ENCODE measurements around the gene ZBTB44. TPM values are rescaled to one million over a fixed set of nuclear protein-coding genes. Genes with fewer than 3 reads are reported as not detected.

The ZBTB44 gene
- total RNA-seq, result 10 to 100 TPM; 48.8 to 72.3 (median 60.1) TPM

DNA sequence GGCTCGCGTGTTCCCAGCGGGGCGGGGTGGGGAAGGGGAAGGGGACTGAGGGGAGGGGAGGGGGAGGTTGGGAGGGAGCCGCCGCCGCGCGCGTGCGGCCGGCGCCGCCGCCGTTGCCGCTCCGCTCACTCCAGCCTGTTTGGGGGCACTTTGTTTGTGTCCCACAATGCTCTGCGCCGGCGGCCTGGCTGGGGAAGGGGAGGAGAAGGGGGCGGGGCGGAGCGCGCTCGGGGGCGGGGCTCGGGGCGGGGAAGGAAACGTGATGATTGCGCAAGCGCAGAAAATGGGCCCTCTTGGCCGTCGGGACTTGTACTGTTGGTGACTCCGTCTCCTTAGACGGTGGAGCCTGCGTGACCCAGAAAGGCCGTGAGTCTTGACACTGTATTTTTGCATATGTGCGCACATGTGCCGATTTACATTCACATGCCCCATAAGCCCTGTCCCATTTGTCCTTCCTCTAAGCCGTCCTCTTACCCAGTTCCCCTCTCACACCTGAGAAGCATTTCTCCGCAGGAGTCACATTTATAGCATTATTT is at the start of gene ZBTB44:
ZBTB44 (minus strand) TSS at position 168 of the 536 bp plus-strand sequence. CDS start 53,044 bp downstream, outside the sequence.
- TF ChIP-seq, protein P1, sequence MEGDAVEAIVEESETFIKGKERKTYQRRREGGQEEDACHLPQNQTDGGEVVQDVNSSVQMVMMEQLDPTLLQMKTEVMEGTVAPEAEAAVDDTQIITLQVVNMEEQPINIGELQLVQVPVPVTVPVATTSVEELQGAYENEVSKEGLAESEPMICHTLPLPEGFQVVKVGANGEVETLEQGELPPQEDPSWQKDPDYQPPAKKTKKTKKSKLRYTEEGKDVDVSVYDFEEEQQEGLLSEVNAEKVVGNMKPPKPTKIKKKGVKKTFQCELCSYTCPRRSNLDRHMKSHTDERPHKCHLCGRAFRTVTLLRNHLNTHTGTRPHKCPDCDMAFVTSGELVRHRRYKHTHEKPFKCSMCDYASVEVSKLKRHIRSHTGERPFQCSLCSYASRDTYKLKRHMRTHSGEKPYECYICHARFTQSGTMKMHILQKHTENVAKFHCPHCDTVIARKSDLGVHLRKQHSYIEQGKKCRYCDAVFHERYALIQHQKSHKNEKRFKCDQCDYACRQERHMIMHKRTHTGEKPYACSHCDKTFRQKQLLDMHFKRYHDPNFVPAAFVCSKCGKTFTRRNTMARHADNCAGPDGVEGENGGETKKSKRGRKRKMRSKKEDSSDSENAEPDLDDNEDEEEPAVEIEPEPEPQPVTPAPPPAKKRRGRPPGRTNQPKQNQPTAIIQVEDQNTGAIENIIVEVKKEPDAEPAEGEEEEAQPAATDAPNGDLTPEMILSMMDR (IDR thresholded peaks at IDR 0.05), result no peak
- peak; percentile 63 for TF ChIP-seq POLR2AphosphoS5 (IDR thresholded peaks at IDR 0.05)

DNA sequence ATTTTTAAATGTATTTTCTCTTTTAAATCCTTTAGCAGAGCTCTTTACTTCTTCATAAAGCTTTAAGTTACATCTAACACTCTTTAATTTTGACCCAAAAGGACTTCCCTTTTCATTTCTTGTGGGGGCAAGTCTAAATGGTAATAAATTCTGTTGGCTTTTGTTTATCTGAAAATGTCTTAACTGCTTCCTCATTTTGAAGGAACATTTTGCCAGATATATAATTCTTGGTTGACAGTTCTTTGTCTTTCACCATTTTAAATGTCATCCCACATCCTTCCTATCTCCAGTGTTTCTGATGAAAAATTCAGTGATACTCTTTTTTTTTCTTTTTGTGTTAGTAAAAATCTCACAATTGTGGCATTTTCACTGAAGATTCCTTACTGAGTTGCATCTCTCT is 44.7 kb upstream of the ZBTB44 start:
- H3K4me3 ChIP-seq, result no peak overlapping the region

More for the DNA sequence above, at the start of gene ZBTB44:
- H3K27ac ChIP-seq, result peak within 1 kb of the TSS; percentile 69 to 95 (median 94)
- peaks cover 0 to 46% (median 0%) of the 10 kb centered on the region in 3 donors for H3K4me1 ChIP-seq
- H3K9me3 ChIP-seq, result no peaks in the 10 kb centered on the region
- H3K4me3 ChIP-seq, result peak within 1 kb of the TSS; percentile 79 to 95
- no peaks in the 10 kb centered on the region for H3K36me3 ChIP-seq
- no peaks in the 10 kb centered on the region for H3K27me3 ChIP-seq
- whole genome bisulfite sequencing, 2 donors (ENCODE audit: low coverage in 1 of 2), result 9% methylated on average over 6 of the region's 42 CpGs; no CpG with 5 or more reads in 1 of the 2 donors
- ATAC-seq, result peak; percentile 93

GRCh38 chr11:130358398-130358797 is 43.7 kb upstream of the ZBTB44 start:
- Histone ChIP-seq H3K36me3 (no peaks in the 10 kb centered on the region), H3K4me3 (no peak overlapping the region), H3K27me3 (no peaks in the 10 kb centered on the region), H3K27ac (no peak overlapping the region), H3K9me3 (peaks cover 0 to 39% (median 0%) of the 10 kb centered on the region in 3 donors), H3K4me1 (no peaks in the 10 kb centered on the region)
- TF ChIP-seq POLR2A (IDR thresholded peaks at IDR 0.05) (no peak), EP300 (IDR thresholded peaks at IDR 0.05) (no peak), POLR2AphosphoS5 (IDR thresholded peaks at IDR 0.05) (no peak)
- TF ChIP-seq, protein P1 (IDR thresholded peaks at IDR 0.05), result no peak
- no peak for ATAC-seq

More for the DNA sequence above, 44.7 kb upstream of the ZBTB44 start:
- no peak for ATAC-seq
- Histone ChIP-seq H3K36me3 (no peaks in the 10 kb centered on the region), H3K9me3 (peaks cover 0 to 39% (median 0%) of the 10 kb centered on the region in 3 donors), H3K4me1 (no peaks in the 10 kb centered on the region), H3K27ac (no peak overlapping the region), H3K27me3 (no peaks in the 10 kb centered on the region)
- no peak for TF ChIP-seq POLR2AphosphoS5 (IDR thresholded peaks at IDR 0.05)
- no peak for TF ChIP-seq POLR2A (IDR thresholded peaks at IDR 0.05)
- TF ChIP-seq, protein P1 (IDR thresholded peaks at IDR 0.05), result no peak
- no peak for TF ChIP-seq EP300 (IDR thresholded peaks at IDR 0.05)

GRCh38 chr11:130347261-130347660 is 32.5 kb upstream of the ZBTB44 start:
- H3K4me1 ChIP-seq, result no peaks in the 10 kb centered on the region
- ATAC-seq, result no peak
- WGBS, 2 donors (ENCODE audit: low coverage in 1 of 2), result 75 to 100% methylated on average over 1 of the region's 1 CpG
- no peak for TF ChIP-seq EP300 (IDR thresholded peaks at IDR 0.05)
- no peak for TF ChIP-seq POLR2AphosphoS5 (IDR thresholded peaks at IDR 0.05)
- TF ChIP-seq, protein P1 (IDR thresholded peaks at IDR 0.05), result no peak
- no peak for TF ChIP-seq POLR2A (IDR thresholded peaks at IDR 0.05)
- no peak overlapping the region for H3K4me3 ChIP-seq
- no peaks in the 10 kb centered on the region for H3K36me3 ChIP-seq
- no peak overlapping the region for H3K27ac ChIP-seq
- H3K27me3 ChIP-seq, result no peaks in the 10 kb centered on the region
- no peaks in the 10 kb centered on the region for H3K9me3 ChIP-seq

DNA sequence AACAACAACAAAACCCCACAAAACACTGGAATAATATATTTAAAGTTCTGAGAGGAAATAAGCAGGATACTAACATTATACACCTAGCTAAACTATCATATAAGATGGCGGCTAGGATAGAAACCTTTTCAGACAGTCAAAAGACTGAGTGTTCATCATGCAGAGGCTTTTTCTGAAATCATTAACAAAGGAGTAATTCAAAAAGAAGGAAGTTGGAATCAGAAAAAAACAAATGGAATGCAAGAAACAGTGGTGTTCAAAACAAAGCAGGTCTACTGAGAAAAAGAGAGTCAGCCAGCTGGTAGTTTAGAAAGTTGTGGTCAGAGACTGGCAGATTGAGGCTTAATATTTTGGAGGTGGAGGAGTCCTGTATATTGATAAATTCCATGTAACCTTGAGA is 30.1 kb upstream of the ZBTB44 start:
- WGBS, 2 donors (ENCODE audit: low coverage in 1 of 2), result 87 to 100% methylated on average over 1 of the region's 1 CpG
- TF ChIP-seq POLR2AphosphoS5 (IDR thresholded peaks at IDR 0.05), result no peak
- TF ChIP-seq POLR2A (IDR thresholded peaks at IDR 0.05), result no peak
- TF ChIP-seq, protein P1 (IDR thresholded peaks at IDR 0.05), result no peak
- no peak for TF ChIP-seq EP300 (IDR thresholded peaks at IDR 0.05)
- Histone ChIP-seq H3K27ac (no peak overlapping the region), H3K36me3 (no peaks in the 10 kb centered on the region), H3K4me3 (no peak overlapping the region), H3K9me3 (peaks cover 0 to 11% (median 0%) of the 10 kb centered on the region in 3 donors), H3K4me1 (no peaks in the 10 kb centered on the region), H3K27me3 (no peaks in the 10 kb centered on the region)
- ATAC-seq, result no peak
